Hepatocyte (in vitro differentiated cells): ENCODE measurements around the gene ERCC4.

Experiments used
- EZH2 ChIP-seq: fragments of 200-600 bp; sonication (generic); IDR thresholded peaks from 2 replicates; pipeline ENCODE4 v1.6.1; 2016; ENCODE audit warnings: antibody characterized with exemption, mild to moderate bottlenecking, borderline replicate concordance
- TF ChIP-seq, protein P1 (sequence below): fragments of 200-600 bp; sonication (generic); IDR thresholded peaks from 2 replicates; pipeline ENCODE4 v1.5.1; 2016; ENCODE audit warnings: antibody characterized with exemption, mild to moderate bottlenecking; ENCODE audit not compliant: poor library complexity

DNA sequence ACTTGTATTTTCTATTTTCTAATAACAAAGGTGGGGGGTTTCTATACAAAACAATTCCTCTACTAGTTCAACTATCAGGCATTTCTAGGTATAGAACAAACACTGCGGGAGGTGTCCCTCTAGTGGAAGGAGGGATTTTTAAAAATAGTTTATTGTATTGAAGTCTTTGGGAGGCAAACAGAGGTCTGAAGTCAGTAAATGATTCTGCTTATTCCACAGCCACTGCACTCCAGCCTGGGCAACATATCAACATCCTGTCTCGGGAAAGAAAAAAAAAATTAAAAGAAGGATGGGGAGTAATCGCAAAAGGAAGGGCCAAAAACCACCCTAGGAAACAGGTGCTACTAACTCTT, 648 bp upstream of the ERCC4 start:
- TF ChIP-seq EZH2: no peak
- TF ChIP-seq, protein P1, sequence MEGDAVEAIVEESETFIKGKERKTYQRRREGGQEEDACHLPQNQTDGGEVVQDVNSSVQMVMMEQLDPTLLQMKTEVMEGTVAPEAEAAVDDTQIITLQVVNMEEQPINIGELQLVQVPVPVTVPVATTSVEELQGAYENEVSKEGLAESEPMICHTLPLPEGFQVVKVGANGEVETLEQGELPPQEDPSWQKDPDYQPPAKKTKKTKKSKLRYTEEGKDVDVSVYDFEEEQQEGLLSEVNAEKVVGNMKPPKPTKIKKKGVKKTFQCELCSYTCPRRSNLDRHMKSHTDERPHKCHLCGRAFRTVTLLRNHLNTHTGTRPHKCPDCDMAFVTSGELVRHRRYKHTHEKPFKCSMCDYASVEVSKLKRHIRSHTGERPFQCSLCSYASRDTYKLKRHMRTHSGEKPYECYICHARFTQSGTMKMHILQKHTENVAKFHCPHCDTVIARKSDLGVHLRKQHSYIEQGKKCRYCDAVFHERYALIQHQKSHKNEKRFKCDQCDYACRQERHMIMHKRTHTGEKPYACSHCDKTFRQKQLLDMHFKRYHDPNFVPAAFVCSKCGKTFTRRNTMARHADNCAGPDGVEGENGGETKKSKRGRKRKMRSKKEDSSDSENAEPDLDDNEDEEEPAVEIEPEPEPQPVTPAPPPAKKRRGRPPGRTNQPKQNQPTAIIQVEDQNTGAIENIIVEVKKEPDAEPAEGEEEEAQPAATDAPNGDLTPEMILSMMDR: no peak
